NCI-H1694 treated with DMSO at 0.1 percent for 48 hours (cell line): ENCODE results near the gene LRP5.
A peak's percentile ranks its signal among the peaks of the same experiment; 100 is the strongest.

Source experiments
- DNase-seq: peaks from one replicate; lab custom pipeline; 2025; lab: John Stamatoyannopoulos, UW

Gene LRP5

GRCh38 chr11:68371171-68372041 is 59.0 kb downstream of the LRP5 start:
- DNase-seq, result no peak

DNA sequence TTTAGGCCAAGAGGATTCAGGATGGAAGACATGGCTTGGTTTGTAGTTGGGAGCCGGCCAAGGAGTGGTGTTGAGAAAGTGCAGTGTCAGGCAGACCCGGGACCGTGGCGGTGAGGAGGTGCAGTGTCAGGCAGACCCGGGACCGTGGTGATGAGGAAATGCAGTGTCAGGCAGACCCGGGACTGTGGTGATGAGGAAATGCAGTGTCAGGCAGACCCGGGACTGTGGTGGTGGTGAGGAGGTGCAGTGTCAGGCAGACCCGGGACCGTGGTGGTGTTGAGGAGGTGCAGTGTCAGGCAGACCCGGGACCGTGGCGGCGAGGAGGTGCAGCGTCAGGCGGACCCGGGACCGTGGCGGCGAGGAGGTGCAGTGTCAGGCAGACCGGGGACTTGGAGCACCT is 59.7 kb downstream of the LRP5 start:
- no peak for DNase-seq

DNA sequence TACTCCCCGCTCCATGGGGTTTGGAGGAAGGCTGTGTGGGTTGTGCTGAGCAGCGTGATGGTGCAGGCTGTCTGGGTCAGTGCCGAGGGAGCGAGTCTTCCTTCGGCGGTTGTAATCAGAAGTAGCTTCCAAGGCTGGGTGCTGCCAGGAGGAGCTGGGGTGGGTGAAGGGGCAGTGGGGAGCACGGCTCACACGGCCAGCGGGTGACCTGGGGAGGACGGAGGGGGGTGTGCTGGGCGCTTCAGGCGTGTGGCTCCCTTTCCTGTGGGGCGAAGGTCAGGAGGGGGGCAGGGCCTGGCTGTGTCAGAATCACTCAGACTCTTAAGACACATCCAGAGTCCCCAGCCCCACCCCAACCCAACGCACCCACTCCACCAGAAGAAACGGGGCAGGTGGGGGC is 60.2 kb downstream of the LRP5 start:
- DNase-seq, result no peak

GRCh38 chr11:68373189-68373814 is 60.9 kb downstream of the LRP5 start:
- peak; percentile 18 for DNase-seq

- DNase-seq, result no peak
Measured at GRCh38 chr11:68373815-68374501, 61.6 kb downstream of the LRP5 start.

GRCh38 chr11:68374531-68374930 is 62.1 kb downstream of the LRP5 start:
- DNase-seq, result no peak

DNA sequence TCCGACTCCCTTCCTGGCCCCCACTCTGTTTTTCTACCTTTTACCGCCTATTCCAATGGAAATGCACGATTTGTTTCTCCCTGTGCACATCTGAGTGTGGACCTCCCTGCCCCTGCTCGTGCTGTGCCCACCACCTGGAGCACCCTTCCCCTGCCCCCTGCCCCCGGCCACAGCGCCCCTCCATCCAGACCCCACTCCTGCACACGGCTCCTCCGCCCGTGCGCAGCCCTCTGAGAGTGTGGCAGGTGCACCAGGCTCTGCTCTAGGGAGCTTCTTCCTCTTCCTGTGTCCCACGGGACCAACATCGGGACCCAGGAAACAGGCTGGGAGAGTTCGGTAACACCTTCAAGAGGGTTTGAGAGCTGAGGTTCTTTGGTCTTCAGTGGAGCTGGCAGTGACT is 62.9 kb downstream of the LRP5 start:
- no peak for DNase-seq

DNA sequence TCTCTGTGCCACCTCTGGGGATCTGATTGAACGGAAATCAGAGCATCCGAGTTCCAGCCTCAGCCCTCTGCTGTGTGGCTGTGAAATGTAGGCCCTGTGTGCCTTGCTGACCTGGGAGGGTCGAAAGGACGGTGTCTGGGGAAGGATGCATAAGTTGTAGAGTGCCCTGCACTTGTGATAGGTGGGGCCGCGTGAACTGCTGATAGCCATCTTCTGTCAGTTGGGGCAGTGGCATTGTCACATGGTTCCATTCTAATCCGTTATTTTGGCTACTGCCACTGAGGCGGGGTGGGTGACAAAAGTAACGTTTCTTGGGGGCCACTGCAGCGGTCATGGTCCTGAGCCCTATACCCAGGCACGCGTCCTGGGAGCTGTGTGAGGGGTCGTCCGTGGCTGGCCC is 63.4 kb downstream of the LRP5 start:
- DNase-seq, result no peak

- DNase-seq, result no peak
Measured at GRCh38 chr11:68377389-68377795, 65.0 kb downstream of the LRP5 start.

DNA sequence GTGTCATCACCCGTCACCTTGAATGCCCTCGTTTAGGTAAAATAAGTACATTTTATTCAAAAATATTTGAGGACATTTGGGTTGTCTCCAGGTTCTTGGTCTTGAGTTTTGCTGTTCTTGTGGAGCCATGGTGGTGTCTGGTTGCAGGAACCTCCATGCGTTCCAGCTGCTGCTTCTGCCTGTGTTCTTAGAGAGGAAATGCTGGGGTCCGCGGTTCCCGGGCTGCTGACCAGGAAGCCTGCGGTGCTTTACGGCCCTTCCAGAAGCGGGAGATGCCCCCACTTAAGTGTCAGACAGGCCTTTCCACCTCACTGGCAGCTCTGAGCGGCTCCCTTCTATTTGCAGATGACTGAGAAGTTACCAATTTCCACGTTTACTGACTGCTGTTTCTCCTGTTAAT is 66.8 kb downstream of the LRP5 start:
- DNase-seq, result no peak

DNA sequence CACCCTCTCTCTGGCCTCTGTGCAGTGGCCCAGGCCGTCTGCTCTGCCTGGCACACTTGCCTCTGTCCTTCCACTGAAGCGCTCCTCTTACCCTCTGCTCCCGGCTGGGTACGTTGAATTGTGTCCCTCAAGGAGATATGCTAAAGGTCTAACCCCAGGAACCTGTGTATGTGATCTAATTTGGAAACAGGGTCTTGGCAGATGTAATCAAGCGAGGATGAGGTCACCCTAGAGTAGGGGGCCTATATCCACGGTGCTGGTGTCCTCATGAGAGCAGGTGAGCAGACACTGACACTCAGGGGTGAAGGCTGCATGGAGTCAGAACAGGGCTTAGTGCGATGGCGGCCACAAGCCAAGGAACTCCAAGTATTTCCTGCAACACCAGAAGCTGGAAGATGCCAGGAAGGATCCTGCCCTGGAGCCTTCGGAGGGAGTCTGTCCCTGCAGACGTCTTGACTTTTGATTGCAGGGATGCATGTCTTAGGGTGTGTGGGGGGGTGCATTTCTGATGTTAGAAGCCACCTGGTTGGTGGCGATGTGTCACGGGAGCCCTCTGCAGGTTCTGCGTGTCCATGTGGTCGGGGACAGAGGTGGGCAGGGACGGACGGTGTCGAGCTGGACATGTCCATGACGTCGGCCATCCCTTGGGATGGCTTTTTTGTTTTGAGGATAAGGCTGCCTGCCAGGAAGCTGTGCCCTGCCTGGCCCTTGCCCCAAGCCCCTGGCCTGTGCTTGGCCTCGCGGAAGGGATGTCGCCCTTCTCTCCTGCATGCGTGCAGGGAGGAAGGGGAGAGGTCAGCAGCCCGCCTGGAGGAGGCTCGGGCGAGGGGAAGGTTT is 68.6 kb downstream of the LRP5 start:
- no peak for DNase-seq

DNA sequence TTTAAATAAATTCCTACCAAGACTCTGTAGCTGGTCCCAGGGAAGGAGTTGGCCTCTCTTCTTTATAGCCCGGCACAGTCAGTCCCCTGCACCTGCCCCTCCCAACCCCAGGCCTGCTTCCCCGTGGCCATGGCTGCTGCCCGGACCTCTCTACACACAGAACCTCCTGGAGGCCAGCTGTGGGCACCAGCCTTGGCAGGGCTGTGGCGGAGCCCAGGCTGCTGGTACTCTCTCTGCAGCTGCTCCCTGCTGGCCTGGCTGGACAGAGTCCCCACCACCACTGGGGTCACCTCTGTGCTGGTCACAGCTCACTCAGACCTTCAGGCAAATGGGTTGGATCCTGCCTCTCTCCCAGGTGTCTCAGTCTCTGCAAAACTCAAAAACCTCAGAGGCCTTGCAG is 69.3 kb downstream of the LRP5 start:
- no peak for DNase-seq

GRCh38 chr11:68382358-68382998 is 70.1 kb downstream of the LRP5 start:
- no peak for DNase-seq

DNA sequence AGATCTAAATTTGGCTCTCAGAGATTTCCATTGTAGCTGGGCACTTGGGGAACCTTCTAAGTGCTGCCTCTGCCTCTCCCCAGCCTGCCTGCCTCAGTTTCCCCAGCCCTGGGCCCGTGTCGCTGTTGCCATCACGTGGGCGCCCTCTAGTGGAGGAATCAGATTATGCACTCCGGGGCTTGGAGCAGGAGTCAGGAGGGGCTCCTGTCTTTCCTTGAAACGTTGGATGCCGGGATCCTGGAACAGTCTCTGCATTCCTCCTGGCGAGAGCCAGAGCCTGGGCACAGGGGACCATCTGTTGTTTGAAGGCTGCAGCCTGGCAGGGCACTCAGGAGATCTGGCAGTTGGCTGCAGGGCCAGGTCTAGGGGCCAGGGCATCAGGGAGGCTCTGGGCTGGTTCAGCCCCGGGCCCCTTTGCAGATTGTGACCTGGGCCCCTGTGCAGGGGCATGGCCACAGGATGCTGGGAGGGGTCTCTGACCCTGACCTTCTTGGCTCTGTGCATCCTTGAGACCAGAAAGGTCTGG is 71.6 kb downstream of the LRP5 start:
- DNase-seq, result peak; percentile 38

DNA sequence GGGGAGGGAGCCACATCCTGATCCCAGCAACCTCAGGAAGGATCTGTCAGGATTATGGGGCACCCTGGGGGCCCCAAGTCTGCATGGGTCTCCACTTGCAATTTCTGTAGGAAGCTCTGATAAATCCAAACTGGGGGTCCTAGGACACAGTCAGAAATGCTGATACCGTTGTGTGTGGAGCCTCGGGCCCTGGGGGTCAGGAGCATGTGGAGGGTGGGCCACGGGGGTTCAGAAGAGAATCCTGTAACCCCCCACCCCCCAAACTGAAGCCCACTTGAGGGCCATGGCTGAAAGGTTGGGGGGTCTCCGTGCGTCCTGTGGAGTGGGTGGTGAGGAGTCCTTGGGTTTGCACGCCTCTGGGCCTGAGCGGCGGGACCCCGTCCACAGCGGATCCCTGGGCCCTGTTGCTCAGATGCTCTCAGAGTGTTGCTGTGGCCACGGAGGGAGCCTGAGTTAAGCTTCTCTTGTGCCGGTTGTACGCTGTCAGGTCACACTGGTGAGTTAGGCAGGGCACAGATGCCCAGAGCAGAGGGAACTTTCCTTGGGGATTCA is 72.2 kb downstream of the LRP5 start:
- no peak for DNase-seq

- DNase-seq, result no peak
Measured at GRCh38 chr11:68385128-68385527, 72.7 kb downstream of the LRP5 start.

DNA sequence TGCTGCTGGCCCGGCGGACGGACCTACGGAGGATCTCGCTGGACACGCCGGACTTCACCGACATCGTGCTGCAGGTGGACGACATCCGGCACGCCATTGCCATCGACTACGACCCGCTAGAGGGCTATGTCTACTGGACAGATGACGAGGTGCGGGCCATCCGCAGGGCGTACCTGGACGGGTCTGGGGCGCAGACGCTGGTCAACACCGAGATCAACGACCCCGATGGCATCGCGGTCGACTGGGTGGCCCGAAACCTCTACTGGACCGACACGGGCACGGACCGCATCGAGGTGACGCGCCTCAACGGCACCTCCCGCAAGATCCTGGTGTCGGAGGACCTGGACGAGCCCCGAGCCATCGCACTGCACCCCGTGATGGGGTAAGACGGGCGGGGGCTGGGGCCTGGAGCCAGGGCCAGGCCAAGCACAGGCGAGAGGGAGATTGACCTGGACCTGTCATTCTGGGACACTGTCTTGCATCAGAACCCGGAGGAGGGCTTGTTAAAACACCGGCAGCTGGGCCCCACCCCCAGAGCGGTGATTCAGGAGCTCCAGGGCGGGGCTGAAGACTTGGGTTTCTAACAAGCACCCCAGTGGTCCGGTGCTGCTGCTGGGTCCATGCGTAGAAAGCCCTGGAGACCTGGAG is 74.1 kb downstream of the LRP5 start:
- no peak for DNase-seq

DNA sequence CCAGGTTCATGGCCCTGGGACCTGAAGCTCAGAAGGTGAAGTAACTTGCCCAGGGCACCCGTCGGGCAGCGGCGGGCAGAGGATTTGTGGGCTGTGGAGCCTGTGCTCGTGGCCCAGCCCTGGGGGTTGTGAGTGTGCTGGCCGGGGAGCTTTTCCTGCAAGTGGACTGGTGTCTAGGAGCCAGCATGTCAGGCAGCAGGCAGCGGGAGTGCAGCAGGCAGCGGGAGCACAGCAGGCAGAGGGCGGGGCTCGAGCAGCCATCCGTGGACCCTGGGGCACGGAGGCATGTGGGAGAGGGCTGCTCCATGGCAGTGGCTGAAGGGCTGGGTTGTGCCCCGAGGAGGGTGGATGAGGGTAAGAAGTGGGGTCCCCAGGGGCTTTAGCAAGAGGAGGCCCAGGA is 75.4 kb downstream of the LRP5 start:
- DNase-seq, result no peak

GRCh38 chr11:68388595-68389198 is 76.3 kb downstream of the LRP5 start:
- no peak for DNase-seq

DNA sequence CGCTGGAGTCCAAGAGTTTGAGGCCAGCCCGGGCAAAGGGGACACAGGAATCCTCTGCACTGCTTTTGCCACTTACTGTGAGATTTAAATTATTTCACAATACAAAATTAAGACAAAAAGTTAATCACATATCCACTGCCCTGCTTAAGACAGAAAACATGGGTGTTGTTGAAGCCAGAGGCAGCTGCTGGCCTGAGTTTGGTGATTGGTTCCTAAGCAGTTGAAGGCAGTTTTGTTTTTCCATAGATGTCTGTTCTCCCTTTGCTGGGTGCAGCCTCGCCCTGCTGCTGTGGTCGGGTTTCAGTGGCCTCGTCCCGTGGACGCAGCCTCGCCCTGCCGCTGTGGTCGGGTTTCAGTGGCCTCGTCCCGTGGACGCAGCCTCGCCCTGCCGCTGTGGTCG is 77.9 kb downstream of the LRP5 start:
- DNase-seq, result no peak
